GM12874 (cell line): Measurements from ENCODE around the gene GP2.

Experiments
- CTCF ChIP-seq: IDR thresholded peaks from 2 replicates; pipeline ENCODE4 v1.5.1; 2011; ENCODE audit warnings: low read depth, mild to moderate bottlenecking, control low read depth, low read length, moderate library complexity; ENCODE audit not compliant: insufficient read depth

Gene GP2

GRCh38 chr16:20260215-20261009 is 66.9 kb downstream of the GP2 start:
- TF ChIP-seq CTCF, result no peak
